Measurements from ENCODE around the gene CHST3. TPM values are rescaled to one million over a fixed set of nuclear protein-coding genes. Genes with fewer than 3 reads are reported as not detected.
A peak's percentile ranks its signal among the peaks of the same experiment; 100 is the strongest.
"Not testable (repeated sequence)": the region's sequence is repeated elsewhere in the genome, so short reads cannot be mapped to it uniquely, and the experiment has no call there.

Gene CHST3
- total and polyA plus RNA-seq, 10 donors: 0.28 to 8.7 (median 4.5) TPM

DNA sequence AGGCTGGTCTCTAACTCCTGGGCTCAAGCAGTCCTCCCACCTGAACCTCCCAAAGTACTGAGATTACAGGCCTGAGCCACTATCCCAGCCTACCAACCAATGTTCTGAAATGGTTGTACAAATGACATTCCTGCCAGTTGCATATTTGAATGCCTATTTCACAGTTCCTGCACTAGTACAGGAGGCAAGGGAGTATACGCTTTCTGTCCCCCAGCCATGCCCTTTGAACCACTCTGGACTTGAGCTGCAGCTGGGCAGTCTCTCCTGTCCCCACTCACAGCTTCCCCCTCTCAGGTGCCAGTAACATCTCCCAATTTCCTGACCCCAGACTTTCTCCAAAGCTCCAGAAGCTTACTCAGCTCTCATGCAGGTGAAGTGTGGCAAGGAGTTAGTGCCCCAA is 65.2 kb downstream of the CHST3 start:
- peaks cover 0 to 4% (median 0%) of the 10 kb centered on the region in 6 donors for H3K4me1 ChIP-seq
- no peaks in the 10 kb centered on the region for H3K36me3 ChIP-seq
- no peak overlapping the region for H3K4me3 ChIP-seq
- H3K27ac ChIP-seq: no peak overlapping the region
- DNase-seq: no peak
- no peaks in the 10 kb centered on the region for H3K9me3 ChIP-seq
- WGBS, 5 donors: 91 to 100% (median 93%) methylated on average over 1 of the region's 1 CpG
- intact Hi-C loops (cut with DNase I; ENCODE audit: low total_unique reads): no loop called here
- TF ChIP-seq, protein P1, sequence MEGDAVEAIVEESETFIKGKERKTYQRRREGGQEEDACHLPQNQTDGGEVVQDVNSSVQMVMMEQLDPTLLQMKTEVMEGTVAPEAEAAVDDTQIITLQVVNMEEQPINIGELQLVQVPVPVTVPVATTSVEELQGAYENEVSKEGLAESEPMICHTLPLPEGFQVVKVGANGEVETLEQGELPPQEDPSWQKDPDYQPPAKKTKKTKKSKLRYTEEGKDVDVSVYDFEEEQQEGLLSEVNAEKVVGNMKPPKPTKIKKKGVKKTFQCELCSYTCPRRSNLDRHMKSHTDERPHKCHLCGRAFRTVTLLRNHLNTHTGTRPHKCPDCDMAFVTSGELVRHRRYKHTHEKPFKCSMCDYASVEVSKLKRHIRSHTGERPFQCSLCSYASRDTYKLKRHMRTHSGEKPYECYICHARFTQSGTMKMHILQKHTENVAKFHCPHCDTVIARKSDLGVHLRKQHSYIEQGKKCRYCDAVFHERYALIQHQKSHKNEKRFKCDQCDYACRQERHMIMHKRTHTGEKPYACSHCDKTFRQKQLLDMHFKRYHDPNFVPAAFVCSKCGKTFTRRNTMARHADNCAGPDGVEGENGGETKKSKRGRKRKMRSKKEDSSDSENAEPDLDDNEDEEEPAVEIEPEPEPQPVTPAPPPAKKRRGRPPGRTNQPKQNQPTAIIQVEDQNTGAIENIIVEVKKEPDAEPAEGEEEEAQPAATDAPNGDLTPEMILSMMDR (IDR thresholded peaks at IDR 0.05 in 8 of 11, conservative IDR thresholded peaks at IDR 0.05 in 3 of 11): no peak
- TF ChIP-seq POLR2AphosphoS5 (IDR thresholded peaks at IDR 0.05) (no peak), POLR2A (IDR thresholded peaks at IDR 0.05) (no peak)
- H3K27me3 ChIP-seq (replicated peaks in 1 of 7): no peaks in the 10 kb centered on the region

DNA sequence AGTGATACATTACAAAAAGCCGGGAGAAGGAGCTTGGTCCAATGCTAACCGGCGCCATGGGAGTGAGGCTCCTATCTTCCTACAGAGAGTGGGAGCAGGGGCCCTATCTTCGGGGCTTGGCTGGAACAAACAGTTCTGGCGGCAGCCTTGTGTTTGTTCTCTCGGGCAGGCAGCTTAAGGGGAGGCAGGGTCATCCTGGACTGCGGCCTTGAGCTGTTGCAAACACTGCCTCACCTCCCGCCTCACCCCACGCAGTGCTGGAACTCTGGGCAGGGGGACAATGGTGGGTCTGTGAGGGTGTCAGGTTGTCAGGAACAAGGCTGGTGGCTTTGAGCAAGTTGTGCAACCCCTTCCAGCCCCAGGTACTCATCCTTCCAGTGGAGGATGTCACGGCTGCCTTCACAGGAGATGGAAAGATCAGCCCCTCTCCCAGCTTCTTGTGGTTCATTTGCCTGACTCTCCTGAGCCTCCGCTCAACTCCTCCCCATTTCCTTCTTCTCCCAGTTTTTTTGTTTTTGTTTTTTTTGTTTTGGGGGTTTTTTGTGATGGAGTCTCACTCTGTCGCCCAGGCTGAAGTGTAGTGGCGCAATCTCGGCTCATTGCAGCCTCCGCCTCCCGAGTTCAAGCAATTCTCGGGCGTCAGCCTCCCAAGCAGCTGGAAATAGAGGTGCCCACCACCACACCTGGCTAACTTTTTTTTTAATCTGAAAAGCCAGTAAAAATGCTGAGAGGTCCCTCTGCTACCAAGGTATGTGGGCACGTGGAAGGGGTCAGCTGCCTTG is 66.8 kb downstream of the CHST3 start:
- Histone ChIP-seq H3K9me3 (no peaks in the 10 kb centered on the region), H3K4me3 (no peak overlapping the region), H3K36me3 (no peaks in the 10 kb centered on the region), H3K4me1 (peaks cover 0 to 4% (median 0%) of the 10 kb centered on the region in 6 donors), H3K27me3 (replicated peaks in 1 of 7) (peaks cover 0 to 1% (median 0%) of the 10 kb centered on the region in 7 donors), H3K27ac (no peak overlapping the region)
- intact Hi-C loops (cut with DNase I; ENCODE audit: low total_unique reads): no loop called here
- WGBS, 5 donors: 76 to 84% (median 81%) methylated on average over 18 to 19 of the region's 19 CpGs
- TF ChIP-seq, protein P1 (IDR thresholded peaks at IDR 0.05 in 8 of 11, conservative IDR thresholded peaks at IDR 0.05 in 3 of 11): no peak
- TF ChIP-seq POLR2AphosphoS5 (IDR thresholded peaks at IDR 0.05) (peak in 2 of 3 donors; percentile 39 to 51), POLR2A (IDR thresholded peaks at IDR 0.05) (no peak)
- no peak for DNase-seq

DNA sequence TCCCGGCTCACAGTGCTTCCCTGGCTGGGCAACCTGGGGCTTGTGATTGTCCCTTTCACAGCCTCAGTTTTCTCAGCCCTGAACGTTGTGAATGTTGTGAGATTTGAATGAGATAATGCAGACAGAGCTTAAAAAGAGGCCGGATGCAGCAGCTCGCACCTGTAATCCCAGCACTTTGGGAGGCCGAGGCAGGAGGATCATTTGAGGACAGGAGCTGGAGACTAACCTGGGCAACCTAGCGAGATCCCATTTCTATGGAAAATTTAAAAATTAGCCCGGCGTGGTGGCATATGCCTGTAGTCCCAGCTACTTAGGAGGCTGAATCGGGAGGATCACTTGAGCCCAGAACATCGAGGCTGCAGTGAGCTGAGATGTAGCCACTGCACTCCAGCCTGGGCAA is 67.5 kb downstream of the CHST3 start:
- H3K9me3 ChIP-seq: no peaks in the 10 kb centered on the region
- intact Hi-C loops (cut with DNase I; ENCODE audit: low total_unique reads): no loop called here

DNA sequence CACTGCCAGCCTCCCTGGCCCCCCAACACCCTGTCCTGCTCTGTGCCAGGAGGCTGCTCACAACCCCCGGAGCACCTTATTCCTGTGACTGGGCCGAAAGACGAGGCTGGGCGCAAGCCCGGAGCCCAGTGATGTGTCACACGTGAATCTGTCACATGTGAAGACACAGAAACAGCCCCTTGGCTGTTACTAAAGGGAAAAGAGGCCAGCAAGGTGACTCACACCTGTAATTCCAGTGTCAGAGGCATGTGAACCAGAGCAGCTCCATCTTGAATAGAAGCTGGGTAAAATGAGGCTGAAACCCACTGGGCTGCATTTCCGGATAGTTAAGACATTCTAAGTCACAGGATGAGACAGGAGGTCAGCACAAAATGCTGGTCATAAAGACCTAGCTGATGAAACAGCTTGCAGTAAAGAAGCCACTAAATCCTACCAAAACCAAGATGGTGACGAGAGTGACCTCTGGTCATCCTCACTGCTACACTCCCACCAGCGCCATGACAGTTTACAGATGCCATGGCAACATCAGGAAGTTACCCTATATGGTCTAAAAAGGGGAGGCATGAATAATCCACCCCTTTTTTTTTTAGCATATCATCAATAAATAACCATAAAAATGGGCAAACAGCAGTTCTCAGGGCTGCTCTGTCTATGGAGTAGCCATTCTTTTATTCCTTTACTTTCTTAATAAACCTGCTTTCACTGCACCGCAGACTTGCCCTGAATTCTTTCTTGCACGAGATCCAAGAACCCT is 68.4 kb downstream of the CHST3 start:
- H3K27me3 ChIP-seq (replicated peaks in 1 of 7); intact Hi-C loops (cut with DNase I; ENCODE audit: low total_unique reads); H3K4me1 ChIP-seq; H3K36me3 ChIP-seq; DNase-seq; H3K4me3 ChIP-seq; H3K9me3 ChIP-seq; H3K27ac ChIP-seq: not testable (repeated sequence)
- 84 to 87% (median 86%) methylated on average over 10 to 11 of the region's 11 CpGs for WGBS, 5 donors

More for the DNA sequence above, 67.5 kb downstream of the CHST3 start:
- WGBS, 5 donors: 90 to 95% (median 92%) methylated on average over 10 of the region's 10 CpGs
- Histone ChIP-seq H3K27ac (no peak overlapping the region), H3K4me3 (no peak overlapping the region), H3K36me3 (no peaks in the 10 kb centered on the region), H3K27me3 (replicated peaks in 1 of 7) (peaks cover 0 to 6% (median 0%) of the 10 kb centered on the region in 7 donors), H3K4me1 (peaks cover 0 to 4% (median 0%) of the 10 kb centered on the region in 6 donors)
- DNase-seq: no peak
- no peak for TF ChIP-seq POLR2AphosphoS5 (IDR thresholded peaks at IDR 0.05)
- TF ChIP-seq, protein P1 (IDR thresholded peaks at IDR 0.05 in 8 of 11, conservative IDR thresholded peaks at IDR 0.05 in 3 of 11): no peak
- no peak for TF ChIP-seq POLR2A (IDR thresholded peaks at IDR 0.05)

Data from spleen (tissue), 11 donors.